Mucosa of stomach (tissue), 1 donor: ENCODE data around the gene GPHB5.

Experiments
- H3K27me3 ChIP-seq: one replicate; pipeline ENCODE4 v1.7.0; 2013; ENCODE audit warnings: mild to moderate bottlenecking, low read length; ENCODE audit not compliant: control insufficient read depth, insufficient read depth
- H3K36me3 ChIP-seq: one replicate; pipeline ENCODE4 v1.7.0; 2013; ENCODE audit warnings: low read length; ENCODE audit not compliant: control insufficient read depth, insufficient read depth
- H3K4me1 ChIP-seq: one replicate; pipeline ENCODE4 v1.7.0; 2013; ENCODE audit warnings: mild to moderate bottlenecking, low read length; ENCODE audit not compliant: control insufficient read depth, insufficient read depth
- H3K4me3 ChIP-seq: one replicate; pipeline ENCODE4 v1.7.0; 2013; ENCODE audit warnings: low read length
- H3K9ac ChIP-seq: one replicate; pipeline ENCODE4 v1.7.0; 2013; ENCODE audit warnings: mild to moderate bottlenecking, low read length, moderate library complexity
- H3K9me3 ChIP-seq: one replicate; pipeline ENCODE4 v1.7.0; 2013; ENCODE audit warnings: mild to moderate bottlenecking, low read length, moderate library complexity; ENCODE audit not compliant: control insufficient read depth
- donor health status: Pancreatic carcinoma.

GPHB5 gene

GRCh38 chr14:63318835-63319234 is at the start of gene GPHB5:
Gene GPHB5 (minus strand): TSS chr14:63318935. CDS start chr14:63317849, 1,086 bp downstream.
- no peaks in the 10 kb centered on the region for H3K36me3 ChIP-seq
- H3K9me3 ChIP-seq = no peaks in the 10 kb centered on the region
- no peak within 1 kb of the TSS for H3K9ac ChIP-seq
- no peak within 1 kb of the TSS for H3K4me3 ChIP-seq
- no peaks in the 10 kb centered on the region for H3K4me1 ChIP-seq
- no peaks in the 10 kb centered on the region for H3K27me3 ChIP-seq

GRCh38 chr14:63367742-63368364 is 49.1 kb upstream of the GPHB5 start:
- Histone ChIP-seq H3K9ac (no peak overlapping the region), H3K36me3 (no peaks in the 10 kb centered on the region), H3K9me3 (no peaks in the 10 kb centered on the region), H3K27me3 (no peaks in the 10 kb centered on the region), H3K4me1 (no peaks in the 10 kb centered on the region), H3K4me3 (no peak overlapping the region)

- Histone ChIP-seq H3K4me1 (no peaks in the 10 kb centered on the region), H3K36me3 (no peaks in the 10 kb centered on the region), H3K27me3 (no peaks in the 10 kb centered on the region), H3K4me3 (no peak overlapping the region), H3K9me3 (no peaks in the 10 kb centered on the region), H3K9ac (no peak overlapping the region)
Measured at GRCh38 chr14:63362389-63362819, 43.7 kb upstream of the GPHB5 start.

GRCh38 chr14:63361790-63362189 is 43.1 kb upstream of the GPHB5 start:
- Histone ChIP-seq H3K9me3 (no peaks in the 10 kb centered on the region), H3K27me3 (no peaks in the 10 kb centered on the region), H3K36me3 (no peaks in the 10 kb centered on the region), H3K4me1 (no peaks in the 10 kb centered on the region), H3K9ac (no peak overlapping the region), H3K4me3 (no peak overlapping the region)

- no peaks in the 10 kb centered on the region for H3K9me3 ChIP-seq
- H3K36me3 ChIP-seq = no peaks in the 10 kb centered on the region
- H3K9ac ChIP-seq = no peak overlapping the region
- H3K4me1 ChIP-seq = no peaks in the 10 kb centered on the region
- H3K27me3 ChIP-seq = no peaks in the 10 kb centered on the region
- no peak overlapping the region for H3K4me3 ChIP-seq
Measured at GRCh38 chr14:63357841-63358240, 39.1 kb upstream of the GPHB5 start.

GRCh38 chr14:63345826-63346225 is 27.1 kb upstream of the GPHB5 start:
- H3K4me1 ChIP-seq = no peaks in the 10 kb centered on the region
- no peaks in the 10 kb centered on the region for H3K36me3 ChIP-seq
- H3K9ac ChIP-seq = no peak overlapping the region
- no peaks in the 10 kb centered on the region for H3K27me3 ChIP-seq
- no peaks in the 10 kb centered on the region for H3K9me3 ChIP-seq
- no peak overlapping the region for H3K4me3 ChIP-seq

GRCh38 chr14:63344336-63344735 is 25.6 kb upstream of the GPHB5 start:
- no peaks in the 10 kb centered on the region for H3K4me1 ChIP-seq
- no peak overlapping the region for H3K4me3 ChIP-seq
- H3K9me3 ChIP-seq = no peaks in the 10 kb centered on the region
- H3K36me3 ChIP-seq = no peaks in the 10 kb centered on the region
- no peaks in the 10 kb centered on the region for H3K27me3 ChIP-seq
- no peak overlapping the region for H3K9ac ChIP-seq

- Histone ChIP-seq H3K4me3 (no peak overlapping the region), H3K9ac (no peak overlapping the region), H3K9me3 (no peaks in the 10 kb centered on the region), H3K27me3 (no peaks in the 10 kb centered on the region), H3K36me3 (no peaks in the 10 kb centered on the region), H3K4me1 (no peaks in the 10 kb centered on the region)
Measured at GRCh38 chr14:63343878-63344277, 25.1 kb upstream of the GPHB5 start.

- H3K4me1 ChIP-seq = no peaks in the 10 kb centered on the region
- H3K36me3 ChIP-seq = no peaks in the 10 kb centered on the region
- no peaks in the 10 kb centered on the region for H3K27me3 ChIP-seq
- no peak overlapping the region for H3K9ac ChIP-seq
- no peaks in the 10 kb centered on the region for H3K9me3 ChIP-seq
- H3K4me3 ChIP-seq = no peak overlapping the region
Measured at GRCh38 chr14:63342371-63342770, 23.6 kb upstream of the GPHB5 start.

GRCh38 chr14:63328787-63329737 is 10.3 kb upstream of the GPHB5 start:
- Histone ChIP-seq H3K9me3 (no peaks in the 10 kb centered on the region), H3K9ac (no peak overlapping the region)

GRCh38 chr14:63326840-63327239 is 8.1 kb upstream of the GPHB5 start:
- no peaks in the 10 kb centered on the region for H3K9me3 ChIP-seq
- no peaks in the 10 kb centered on the region for H3K36me3 ChIP-seq
- no peak overlapping the region for H3K4me3 ChIP-seq
- H3K27me3 ChIP-seq = no peaks in the 10 kb centered on the region
- H3K9ac ChIP-seq = no peak overlapping the region
- no peaks in the 10 kb centered on the region for H3K4me1 ChIP-seq

More at GRCh38 chr14:63328787-63329737, 10.3 kb upstream of the GPHB5 start:
- no peaks in the 10 kb centered on the region for H3K4me1 ChIP-seq
- H3K27me3 ChIP-seq = no peaks in the 10 kb centered on the region
- H3K36me3 ChIP-seq = no peaks in the 10 kb centered on the region
- no peak overlapping the region for H3K4me3 ChIP-seq

- Histone ChIP-seq H3K36me3 (no peaks in the 10 kb centered on the region), H3K4me3 (no peak overlapping the region), H3K9ac (no peak overlapping the region), H3K9me3 (no peaks in the 10 kb centered on the region), H3K27me3 (no peaks in the 10 kb centered on the region), H3K4me1 (no peaks in the 10 kb centered on the region)
Measured at GRCh38 chr14:63322897-63323573, 4.3 kb upstream of the GPHB5 start.
